ENCODE results near the gene DLG3.
"Not testable (repeated sequence)": the region's sequence is repeated elsewhere in the genome, so short reads cannot be mapped to it uniquely, and the experiment has no call there.

Gene DLG3

GRCh38 chrX:70476934-70477733 lies 32.5 kb downstream of the DLG3 start:
- no peak for DNase-seq (ENCODE audit: low spot score)

GRCh38 chrX:70477734-70478075 lies 33.1 kb downstream of the DLG3 start:
- no peak for DNase-seq (ENCODE audit: low spot score)

- no peak for DNase-seq (ENCODE audit: low spot score)
These were observed 34.1 kb downstream of the DLG3 start for GRCh38 chrX:70478526-70479245.

- no peak for DNase-seq (ENCODE audit: low spot score)
These were observed 34.7 kb downstream of the DLG3 start for GRCh38 chrX:70479247-70479921.

- no peak for DNase-seq (ENCODE audit: low spot score)
These were observed 35.5 kb downstream of the DLG3 start for GRCh38 chrX:70479922-70480659.

- DNase-seq (ENCODE audit: low spot score), result no peak
These were observed 36.0 kb downstream of the DLG3 start for GRCh38 chrX:70480660-70481018.

GRCh38 chrX:70481471-70482270 lies 37.0 kb downstream of the DLG3 start:
- DNase-seq (ENCODE audit: low spot score), result no peak

GRCh38 chrX:70482300-70482699 lies 37.7 kb downstream of the DLG3 start:
- no peak for DNase-seq (ENCODE audit: low spot score)

- DNase-seq (ENCODE audit: low spot score), result no peak
These were observed 40.8 kb downstream of the DLG3 start for GRCh38 chrX:70485466-70485865.

GRCh38 chrX:70488856-70489255 lies 44.2 kb downstream of the DLG3 start:
- DNase-seq (ENCODE audit: low spot score), result no peak

GRCh38 chrX:70494441-70494840 lies 49.8 kb downstream of the DLG3 start:
- DNase-seq (ENCODE audit: low spot score), result no peak

GRCh38 chrX:70496491-70496890 lies 51.9 kb downstream of the DLG3 start:
- no peak for DNase-seq (ENCODE audit: low spot score)

- no peak for DNase-seq (ENCODE audit: low spot score)
These were observed 52.4 kb downstream of the DLG3 start for GRCh38 chrX:70497026-70497425.

GRCh38 chrX:70498129-70498528 lies 53.5 kb downstream of the DLG3 start:
- no peak for DNase-seq (ENCODE audit: low spot score)

- DNase-seq (ENCODE audit: low spot score), result no peak
These were observed 56.2 kb downstream of the DLG3 start for GRCh38 chrX:70500826-70501225.

- DNase-seq (ENCODE audit: low spot score), result no peak
These were observed 60.3 kb downstream of the DLG3 start for GRCh38 chrX:70504772-70505450.

GRCh38 chrX:70505451-70505841 lies 60.8 kb downstream of the DLG3 start:
- no peak for DNase-seq (ENCODE audit: low spot score)

- no peak for DNase-seq (ENCODE audit: low spot score)
These were observed 63.8 kb downstream of the DLG3 start for GRCh38 chrX:70508296-70508911.

- no peak for DNase-seq (ENCODE audit: low spot score)
These were observed 64.4 kb downstream of the DLG3 start for GRCh38 chrX:70509078-70509477.

GRCh38 chrX:70515270-70515669 lies 70.6 kb downstream of the DLG3 start:
- DNase-seq (ENCODE audit: low spot score), result not testable (repeated sequence)

GRCh38 chrX:70515692-70516091 lies 71.1 kb downstream of the DLG3 start:
- DNase-seq (ENCODE audit: low spot score), result not testable (repeated sequence)
